ENCODE data around the gene TAS1R2.

The TAS1R2 gene

DNA sequence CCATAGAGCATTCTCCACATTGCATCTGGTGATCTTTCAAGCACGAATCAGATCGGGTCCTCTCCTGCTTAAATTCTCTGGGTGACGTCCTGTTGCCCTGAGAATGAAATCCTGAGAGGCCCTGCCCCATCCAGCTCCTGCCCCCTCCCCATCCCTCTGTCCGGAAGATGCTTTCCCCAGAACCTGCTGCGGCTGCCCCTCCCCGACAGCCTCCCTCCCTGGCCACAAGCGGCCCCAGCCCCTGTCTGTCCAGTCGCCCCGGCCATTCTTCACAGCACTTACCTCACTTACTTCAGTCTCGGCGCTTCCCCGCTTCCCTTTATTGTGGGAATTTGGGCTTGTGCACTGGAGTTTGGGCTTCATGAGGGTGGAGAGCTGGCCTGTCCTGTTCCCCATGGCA, 40.3 kb downstream of the TAS1R2 start:
- TF ChIP-seq, protein P1, sequence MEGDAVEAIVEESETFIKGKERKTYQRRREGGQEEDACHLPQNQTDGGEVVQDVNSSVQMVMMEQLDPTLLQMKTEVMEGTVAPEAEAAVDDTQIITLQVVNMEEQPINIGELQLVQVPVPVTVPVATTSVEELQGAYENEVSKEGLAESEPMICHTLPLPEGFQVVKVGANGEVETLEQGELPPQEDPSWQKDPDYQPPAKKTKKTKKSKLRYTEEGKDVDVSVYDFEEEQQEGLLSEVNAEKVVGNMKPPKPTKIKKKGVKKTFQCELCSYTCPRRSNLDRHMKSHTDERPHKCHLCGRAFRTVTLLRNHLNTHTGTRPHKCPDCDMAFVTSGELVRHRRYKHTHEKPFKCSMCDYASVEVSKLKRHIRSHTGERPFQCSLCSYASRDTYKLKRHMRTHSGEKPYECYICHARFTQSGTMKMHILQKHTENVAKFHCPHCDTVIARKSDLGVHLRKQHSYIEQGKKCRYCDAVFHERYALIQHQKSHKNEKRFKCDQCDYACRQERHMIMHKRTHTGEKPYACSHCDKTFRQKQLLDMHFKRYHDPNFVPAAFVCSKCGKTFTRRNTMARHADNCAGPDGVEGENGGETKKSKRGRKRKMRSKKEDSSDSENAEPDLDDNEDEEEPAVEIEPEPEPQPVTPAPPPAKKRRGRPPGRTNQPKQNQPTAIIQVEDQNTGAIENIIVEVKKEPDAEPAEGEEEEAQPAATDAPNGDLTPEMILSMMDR (IDR thresholded peaks at IDR 0.05; ENCODE audit: extremely low read depth, insufficient read depth, missing control alignments) = no peak
- DNase-seq (ENCODE audit: low spot score) = no peak
- in situ Hi-C loops (cut with MboI; ENCODE audit: low pct_unique_long_range_greater_than_20kb, low sequenced_read_pairs, unreplicated experiment) = no loop called here

DNA sequence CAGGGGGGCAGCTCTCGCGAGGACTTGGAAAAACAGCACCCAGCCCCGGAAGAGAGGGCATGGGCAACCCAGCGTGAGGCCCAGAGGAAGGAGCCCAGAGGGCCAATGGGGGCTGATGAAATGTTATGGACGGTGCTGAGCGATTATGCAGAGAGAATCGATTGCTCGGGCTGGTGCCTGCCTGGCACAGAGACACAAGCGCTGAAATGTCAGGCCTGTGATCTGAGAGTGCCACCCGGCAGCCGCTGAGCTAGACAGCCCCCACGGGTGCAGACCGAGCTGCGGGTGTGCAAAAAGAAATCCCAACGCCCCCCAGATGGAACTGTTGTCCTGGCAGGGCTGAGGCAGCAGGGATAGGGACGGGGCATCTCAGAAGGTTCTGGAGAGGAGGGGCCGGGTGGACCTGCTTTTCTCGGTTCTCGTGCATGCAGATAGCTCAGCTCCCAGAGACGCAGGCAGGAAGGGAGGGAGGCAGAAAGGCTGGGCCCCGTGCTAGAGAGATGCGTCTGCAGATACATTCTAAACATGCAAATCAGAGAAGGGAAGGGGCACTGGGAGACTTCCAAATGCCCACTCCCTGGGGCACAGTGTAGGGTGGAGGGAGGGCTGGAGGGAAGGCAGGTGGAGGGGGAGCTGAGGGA, 41.5 kb downstream of the TAS1R2 start:
- in situ Hi-C loops (cut with MboI; ENCODE audit: low pct_unique_long_range_greater_than_20kb, low sequenced_read_pairs, unreplicated experiment) = no loop called here
- DNase-seq (ENCODE audit: low spot score) = no peak
- TF ChIP-seq, protein P1 (IDR thresholded peaks at IDR 0.05; ENCODE audit: extremely low read depth, insufficient read depth, missing control alignments) = no peak

DNA sequence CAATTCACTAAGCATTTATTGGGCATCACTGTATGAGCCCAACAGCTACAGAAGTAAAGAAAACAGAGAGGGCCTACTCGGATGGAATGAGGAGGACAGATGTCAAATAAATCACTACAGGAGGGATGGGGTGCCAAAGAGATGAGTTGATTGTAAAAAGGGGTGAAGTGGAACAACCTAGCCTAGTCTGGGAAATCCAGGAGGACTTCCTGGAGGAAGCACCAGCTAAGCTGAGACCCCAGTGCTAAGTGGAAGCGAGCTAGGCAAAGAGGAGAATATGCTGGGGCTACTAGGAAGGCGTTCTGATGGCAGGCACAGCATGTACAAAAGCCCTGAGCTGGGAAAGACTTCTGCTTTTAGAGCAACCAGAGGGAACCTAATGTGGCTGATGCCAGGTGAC, 42.1 kb downstream of the TAS1R2 start:
- TF ChIP-seq, protein P1 (IDR thresholded peaks at IDR 0.05; ENCODE audit: extremely low read depth, insufficient read depth, missing control alignments) = no peak
- no peak for DNase-seq (ENCODE audit: low spot score)
- in situ Hi-C loops (cut with MboI; ENCODE audit: low pct_unique_long_range_greater_than_20kb, low sequenced_read_pairs, unreplicated experiment) = no loop called here

DNA sequence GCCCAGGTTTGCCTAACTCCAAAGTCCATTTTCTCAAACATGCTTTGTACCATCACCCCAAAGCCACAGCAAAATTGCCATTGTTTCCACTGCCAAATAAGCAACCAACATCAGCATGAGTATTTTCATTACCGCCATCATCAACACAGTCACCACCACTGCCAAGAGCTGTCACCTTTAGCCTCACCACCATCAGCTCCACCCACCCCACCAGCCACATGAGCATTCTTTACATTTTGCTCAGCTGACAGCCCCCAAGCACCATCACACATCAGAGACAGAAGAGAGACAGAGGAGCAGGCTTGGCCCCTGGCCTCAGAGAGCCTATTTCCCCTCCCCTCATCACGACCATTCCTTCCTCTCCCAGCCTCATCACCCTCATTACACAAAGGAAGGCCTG, 42.7 kb downstream of the TAS1R2 start:
- DNase-seq (ENCODE audit: low spot score) = no peak
- TF ChIP-seq, protein P1 (IDR thresholded peaks at IDR 0.05; ENCODE audit: extremely low read depth, insufficient read depth, missing control alignments) = no peak
- in situ Hi-C loops (cut with MboI; ENCODE audit: low pct_unique_long_range_greater_than_20kb, low sequenced_read_pairs, unreplicated experiment) = no loop called here

DNA sequence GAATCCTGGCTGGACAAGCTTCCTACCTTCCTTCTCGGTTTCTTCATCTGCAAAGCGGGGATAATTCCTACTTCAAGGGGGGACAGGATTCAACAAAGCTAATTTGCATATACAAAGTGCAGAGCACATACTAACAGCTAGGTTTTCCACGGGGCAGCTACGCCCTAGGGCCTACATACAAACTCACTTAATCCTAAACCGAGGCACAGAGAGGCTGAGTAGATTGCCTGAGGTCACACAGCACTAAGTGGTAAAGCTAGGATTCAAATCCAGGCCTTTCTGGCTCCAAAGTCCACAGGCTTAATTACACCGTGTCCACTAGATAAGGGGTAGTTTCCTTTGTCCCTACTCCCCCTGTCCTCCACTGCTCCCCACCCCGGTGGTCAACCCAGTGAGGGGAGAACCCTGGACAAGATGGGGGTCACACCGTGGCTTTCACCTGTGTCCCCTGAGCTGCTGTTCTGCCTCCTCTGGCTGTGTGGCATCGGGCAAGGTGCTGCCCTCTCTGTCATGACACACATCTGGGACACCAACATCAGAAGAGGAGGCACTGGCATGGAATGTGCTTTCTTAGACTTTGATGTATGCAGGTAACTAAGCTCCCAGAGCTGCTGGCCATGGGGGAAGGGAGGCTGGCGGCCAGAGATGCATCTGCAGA, 44.5 kb downstream of the TAS1R2 start:
- in situ Hi-C loops (cut with MboI; ENCODE audit: low pct_unique_long_range_greater_than_20kb, low sequenced_read_pairs, unreplicated experiment) = no loop called here
- TF ChIP-seq, protein P1 (IDR thresholded peaks at IDR 0.05; ENCODE audit: extremely low read depth, insufficient read depth, missing control alignments) = no peak

DNA sequence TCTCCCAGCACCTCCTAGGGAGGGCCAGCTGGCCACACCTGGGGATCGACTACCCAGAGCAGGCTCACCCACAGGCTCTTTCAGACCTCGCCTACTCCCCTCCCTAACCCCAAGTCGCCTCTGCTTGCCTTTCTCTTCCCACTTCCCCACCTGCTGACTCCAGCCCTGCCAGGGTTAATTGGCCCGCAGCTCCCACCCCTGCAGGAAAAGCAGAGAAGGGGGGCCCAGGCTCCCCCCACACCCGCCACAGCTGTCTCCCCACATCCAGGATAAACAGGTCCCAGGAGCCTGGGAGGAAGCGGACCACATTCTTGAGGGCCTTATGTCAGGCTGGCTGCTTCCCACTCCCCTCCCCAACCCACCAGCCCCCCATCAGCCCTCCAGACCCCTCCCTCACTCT, 45.0 kb downstream of the TAS1R2 start:
- no peak for DNase-seq (ENCODE audit: low spot score)
- TF ChIP-seq, protein P1 (IDR thresholded peaks at IDR 0.05; ENCODE audit: extremely low read depth, insufficient read depth, missing control alignments) = no peak
- in situ Hi-C loops (cut with MboI; ENCODE audit: low pct_unique_long_range_greater_than_20kb, low sequenced_read_pairs, unreplicated experiment) = no loop called here

More for the DNA sequence above, 44.5 kb downstream of the TAS1R2 start:
- DNase-seq (ENCODE audit: low spot score) = no peak
